ENCODE measurements around the gene OPCML.

The OPCML gene

DNA sequence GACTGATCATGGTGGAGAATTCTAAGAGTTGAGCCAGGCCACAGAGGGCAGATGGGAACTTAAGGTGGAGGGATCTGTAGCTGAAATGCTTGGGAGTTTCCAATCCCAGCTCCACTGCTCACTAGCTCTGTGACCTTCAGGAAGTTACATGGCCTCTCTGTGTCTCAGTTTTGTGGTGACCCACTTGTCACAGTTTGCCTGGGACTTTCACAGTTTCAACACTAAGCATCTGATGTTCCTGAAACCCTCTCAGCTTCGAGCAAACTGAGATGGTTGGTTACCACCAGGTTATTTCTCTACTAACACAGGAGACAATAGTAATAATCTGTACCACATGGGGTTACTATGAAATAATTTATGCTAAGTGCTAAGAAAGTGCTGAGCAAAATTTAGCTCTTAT lies 505.3 kb downstream of the OPCML start:
- no peak for DNase-seq (ENCODE audit: low read depth)

DNA sequence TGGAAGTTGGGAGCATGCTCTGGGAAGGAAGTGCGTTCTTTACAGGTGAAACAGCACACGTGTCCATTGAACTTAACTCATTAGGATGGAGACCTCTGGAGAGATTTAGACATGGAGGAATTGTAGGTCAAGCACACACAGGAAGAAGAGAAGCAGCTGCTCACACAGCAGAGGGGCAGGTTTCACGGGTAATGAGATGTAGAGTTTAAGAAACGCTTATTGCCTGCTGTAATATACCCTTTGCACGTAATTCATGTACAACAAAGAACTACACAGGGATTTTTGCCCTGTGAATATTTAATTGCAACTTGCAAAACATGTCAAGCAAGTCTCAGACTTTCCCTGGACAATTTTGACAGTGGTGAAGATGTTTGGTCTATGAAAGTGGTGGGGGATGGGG lies 508.0 kb downstream of the OPCML start:
- no peak for DNase-seq (ENCODE audit: low read depth)

DNA sequence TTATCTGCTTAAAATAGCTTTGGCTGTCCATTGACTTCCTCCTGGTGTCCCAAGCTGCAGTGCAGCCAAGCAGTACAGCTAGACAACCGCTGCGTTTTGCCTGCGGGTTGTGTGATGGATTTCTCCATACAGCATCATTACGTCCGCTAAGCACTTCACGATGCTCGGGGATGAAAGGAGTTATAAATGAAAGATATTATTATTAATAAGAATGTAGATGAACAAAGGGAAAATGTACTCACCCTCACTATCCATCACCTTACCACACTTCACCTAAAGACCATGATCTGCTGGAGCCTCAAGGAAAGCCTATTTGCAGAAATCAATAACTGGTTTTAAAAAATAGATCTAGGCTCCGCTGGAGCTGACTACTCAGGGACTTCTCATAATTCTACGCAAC lies 509.1 kb downstream of the OPCML start:
- no peak for DNase-seq (ENCODE audit: low read depth)

DNA sequence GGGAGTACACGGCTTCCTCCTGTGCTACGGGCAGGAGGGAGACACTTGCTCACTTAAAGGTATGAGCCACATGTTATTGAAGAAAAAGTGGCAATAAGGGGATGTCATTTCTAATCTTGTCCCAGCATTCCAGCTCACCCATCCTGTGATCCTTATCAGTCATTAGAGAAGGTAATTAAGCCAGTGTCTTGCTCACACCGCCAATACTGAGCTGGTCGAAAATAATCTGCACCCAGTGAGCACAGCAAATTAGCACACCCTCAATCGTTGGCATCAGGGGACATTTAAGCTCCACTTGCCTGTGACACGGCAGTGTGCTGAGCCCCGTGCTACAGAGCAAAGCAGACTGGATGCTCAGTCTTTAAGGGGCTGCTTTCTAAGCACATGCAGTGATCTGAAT lies 510.7 kb downstream of the OPCML start:
- DNase-seq (ENCODE audit: low read depth) = no peak

DNA sequence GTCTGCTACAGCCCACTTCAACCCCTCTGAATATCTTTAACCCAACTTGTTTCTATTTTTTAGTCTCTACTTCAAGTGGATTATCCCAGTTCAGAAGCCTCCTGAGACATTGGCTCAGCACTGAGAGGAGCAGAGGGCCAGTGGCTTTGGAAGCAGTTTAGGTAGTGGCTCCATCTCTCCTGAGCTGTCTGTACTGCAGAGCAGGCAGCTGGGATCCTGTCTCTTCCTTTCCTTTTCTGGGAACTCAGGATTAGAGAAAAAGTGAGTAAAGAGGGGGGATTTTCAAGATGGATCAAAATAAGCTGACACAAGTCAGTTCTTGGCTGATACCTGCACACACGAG lies 512.0 kb downstream of the OPCML start:
- DNase-seq (ENCODE audit: low read depth) = no peak

DNA sequence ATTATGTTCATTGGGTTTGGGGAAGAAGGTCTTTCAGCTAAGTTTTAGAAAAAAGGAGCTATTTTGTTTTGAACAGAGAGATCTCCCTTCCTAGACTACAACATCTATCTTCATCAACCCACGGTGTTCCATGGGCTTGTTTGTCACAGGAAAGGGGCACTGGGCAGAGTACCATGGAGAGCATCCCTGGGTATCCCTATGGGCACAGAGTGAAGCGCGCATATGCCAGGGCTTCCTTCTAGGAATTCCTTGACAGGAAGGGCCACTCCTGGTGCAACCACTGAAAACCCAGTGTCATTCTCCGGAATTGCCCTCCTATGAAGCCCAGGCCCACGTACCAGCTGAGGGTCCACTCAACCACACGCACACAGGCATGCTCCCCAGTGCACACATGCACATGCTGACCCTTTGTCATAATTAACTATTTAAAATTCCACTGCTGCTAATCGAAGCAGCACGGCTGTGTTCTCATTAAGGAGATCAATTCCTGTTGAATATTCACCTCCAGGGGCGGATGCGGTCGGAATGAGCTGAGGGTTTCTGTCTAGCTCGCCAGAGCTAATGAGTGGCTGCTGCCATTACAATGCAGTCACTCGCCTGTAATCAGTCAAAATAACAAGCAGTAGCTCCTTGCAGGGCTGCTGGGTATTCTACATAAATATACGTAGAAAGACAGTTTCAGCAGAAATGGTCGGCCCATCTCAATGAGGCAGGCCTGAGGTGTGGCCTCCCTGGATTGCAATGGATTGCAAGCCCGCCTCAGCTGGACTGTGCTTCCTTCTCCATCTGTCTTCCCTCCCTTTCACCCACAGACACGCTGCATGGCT lies 512.5 kb downstream of the OPCML start:
- no peak for DNase-seq (ENCODE audit: low read depth)

DNA sequence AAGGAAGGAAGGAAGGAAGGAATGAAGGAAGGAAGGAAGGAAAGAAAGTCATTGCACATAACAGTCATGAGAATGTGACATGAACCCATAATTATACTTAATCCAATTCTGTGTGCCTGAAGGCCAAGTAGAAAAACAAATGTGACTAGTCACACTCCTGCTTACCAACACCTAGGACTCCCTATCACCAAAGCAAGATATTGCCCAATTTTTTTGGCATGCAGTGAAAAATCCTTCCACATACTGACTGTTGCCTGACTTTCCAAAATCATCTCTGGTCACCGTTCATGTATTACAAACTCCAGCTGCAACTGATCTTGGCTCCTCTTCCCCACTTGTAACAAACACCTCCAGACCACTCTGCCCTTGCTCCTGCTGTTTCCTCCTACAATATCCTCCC lies 516.8 kb downstream of the OPCML start:
- DNase-seq (ENCODE audit: low read depth) = no peak

DNA sequence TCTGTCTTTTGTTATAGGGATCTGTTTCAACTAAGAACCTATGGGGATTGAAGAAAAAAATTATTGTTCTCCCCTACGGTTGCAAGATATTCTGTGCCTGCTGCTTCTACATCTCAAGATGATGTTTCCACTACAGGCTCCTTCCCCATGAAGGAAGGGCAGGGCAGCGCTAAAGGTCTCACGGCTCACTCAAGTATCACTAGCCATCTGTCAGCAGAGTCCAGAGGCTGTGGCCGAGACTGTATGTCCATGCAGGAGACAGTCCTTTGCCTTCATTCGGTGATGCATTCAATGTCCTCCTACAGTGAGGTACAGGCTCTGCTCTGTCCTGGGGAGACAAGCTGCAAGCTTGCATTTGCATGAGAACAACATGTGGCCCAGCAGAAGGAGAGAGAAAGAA lies 518.0 kb downstream of the OPCML start:
- DNase-seq (ENCODE audit: low read depth) = no peak

DNA sequence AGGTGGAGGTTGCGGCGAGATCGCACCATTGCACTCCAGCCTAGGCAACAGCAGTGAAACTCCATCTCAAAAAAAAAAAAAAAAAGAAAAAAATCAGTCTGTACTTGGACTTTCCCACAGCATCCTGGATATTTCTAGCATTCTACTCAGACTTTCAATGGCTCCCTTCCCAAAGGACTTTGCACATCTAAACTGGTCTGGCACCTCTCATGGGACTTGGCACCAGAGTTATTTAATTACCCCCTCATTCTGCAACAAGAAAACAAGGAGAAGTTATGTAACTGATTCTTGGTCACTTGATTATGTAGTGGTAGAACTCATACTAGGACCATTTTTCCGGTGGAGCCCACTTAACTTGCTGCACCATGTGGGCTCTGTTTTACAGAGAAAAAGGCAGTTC lies 519.5 kb downstream of the OPCML start:
- DNase-seq (ENCODE audit: low read depth) = no peak

DNA sequence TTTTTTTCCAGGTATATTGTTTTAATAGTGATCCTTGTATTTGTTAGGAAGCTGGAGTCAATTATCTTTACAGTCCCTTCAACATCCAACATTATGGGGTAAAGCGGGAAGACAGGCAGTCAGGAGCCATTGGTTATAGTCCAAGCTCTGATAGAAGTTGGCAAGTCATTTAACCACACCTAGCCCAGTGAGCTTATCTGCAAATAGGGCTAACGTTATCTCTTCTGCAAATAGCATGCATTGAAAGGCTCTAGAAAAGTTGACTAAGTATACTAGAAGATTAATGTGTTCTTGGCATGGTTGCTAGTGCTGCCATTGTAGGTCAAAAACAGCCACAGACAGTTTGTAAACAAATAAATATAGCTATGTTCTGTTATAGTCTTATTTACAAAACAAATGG lies 520.7 kb downstream of the OPCML start:
- no peak for DNase-seq (ENCODE audit: low read depth)

DNA sequence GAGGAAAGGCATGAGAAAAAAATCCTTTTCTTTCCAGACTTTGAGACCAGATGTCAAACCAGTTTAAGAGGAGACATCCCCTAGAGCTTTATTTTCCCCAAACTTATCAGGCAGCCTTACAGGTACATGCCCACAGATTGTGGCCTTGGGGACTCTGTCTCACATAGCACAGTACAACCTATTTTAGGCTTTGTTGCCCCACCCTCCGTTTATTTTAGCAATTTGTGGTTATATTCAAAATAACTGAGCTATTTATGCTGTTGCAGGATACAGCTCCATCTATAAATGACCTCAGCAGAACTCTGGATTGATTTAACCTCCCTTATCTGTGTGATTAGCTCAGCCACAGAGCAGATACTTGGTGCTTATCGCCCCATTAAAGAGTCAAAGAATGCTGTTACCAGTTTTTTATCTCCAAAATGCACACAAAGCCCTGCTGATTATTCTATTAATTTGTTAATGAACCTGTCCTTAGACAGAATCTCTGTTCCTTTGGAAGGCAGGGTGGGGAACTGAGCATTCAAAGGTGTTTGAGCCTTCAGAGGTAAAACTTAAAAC lies 525.2 kb downstream of the OPCML start:
- DNase-seq (ENCODE audit: low read depth) = no peak

DNA sequence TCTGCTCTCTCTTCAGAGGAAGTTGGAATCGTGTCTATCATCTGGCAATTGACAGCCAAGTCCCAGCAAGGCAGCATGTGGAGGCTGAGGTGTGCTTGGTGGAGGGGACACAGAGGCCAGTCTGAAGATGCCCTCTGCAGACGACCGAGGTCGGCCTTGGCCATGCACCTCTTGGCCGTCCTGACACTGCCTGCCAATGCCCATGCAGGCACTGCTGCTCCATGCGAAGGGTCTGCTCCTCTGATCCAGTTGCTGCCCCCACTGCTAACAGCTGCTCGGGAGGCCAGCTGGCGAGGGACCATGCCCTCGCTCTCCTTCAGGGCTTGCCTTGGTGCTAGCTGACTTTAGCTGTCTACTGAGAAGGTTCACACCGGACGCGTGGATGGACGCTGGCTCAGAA lies 527.9 kb downstream of the OPCML start:
- DNase-seq (ENCODE audit: low read depth) = no peak

DNA sequence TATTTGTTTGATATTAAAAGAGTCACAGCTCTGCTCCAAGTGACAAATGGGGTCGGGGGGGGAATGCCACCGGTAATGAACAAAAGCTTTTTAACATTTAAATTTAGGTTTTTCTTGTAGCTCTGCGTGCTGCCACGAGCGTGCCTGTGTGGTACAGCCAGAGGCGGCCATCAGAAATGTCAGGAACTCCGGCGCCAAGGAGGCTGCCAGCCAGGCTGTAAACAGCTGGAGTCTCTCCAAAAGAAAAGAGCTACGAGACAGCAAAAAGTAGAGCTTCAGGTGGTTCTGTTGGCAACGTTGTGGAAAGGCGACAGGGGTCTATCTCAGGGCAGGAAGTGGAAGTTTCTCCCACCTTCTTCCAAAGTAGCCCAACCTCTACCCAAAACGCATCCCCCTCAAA lies 532.8 kb downstream of the OPCML start:
- DNase-seq (ENCODE audit: low read depth) = no peak

DNA sequence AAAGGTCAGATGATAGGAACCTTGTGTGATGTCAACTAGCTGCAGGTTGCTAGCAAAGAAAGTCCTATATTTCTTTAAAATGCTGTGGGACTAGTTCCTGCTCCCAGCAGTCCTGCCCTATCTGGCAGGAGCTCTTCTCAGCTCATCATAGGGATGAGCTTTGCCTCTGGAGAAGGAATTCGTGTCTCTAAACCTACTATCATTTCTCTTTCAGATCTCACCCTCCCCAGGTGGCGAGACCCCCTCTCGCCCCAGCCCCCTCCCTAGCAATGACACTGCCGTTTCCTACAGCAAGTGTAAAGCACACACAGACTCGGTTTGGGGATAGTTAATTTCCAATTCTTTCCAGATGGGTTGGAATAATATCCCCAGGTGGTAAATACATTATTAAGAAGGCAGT lies 533.3 kb downstream of the OPCML start:
- no peak for DNase-seq (ENCODE audit: low read depth)

DNA sequence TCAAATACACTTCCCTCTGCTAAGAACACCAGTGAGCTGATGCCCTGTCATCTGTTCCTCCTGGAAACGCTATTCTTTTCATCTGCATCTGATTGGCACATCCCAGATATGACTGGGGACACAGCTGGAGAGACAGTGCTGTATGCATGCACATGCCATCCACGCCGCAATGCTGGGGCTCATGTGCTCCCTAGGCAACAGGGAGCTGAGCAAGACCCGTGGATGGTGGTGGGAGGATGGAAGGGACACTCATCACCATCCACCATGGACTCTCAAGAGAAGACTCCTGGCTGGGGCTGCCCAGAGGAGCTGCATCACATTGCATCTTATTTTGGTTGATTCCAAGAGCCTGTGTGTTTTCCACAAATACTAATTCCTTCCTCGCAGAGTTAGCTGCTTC lies 534.9 kb downstream of the OPCML start:
- DNase-seq (ENCODE audit: low read depth) = no peak

DNA sequence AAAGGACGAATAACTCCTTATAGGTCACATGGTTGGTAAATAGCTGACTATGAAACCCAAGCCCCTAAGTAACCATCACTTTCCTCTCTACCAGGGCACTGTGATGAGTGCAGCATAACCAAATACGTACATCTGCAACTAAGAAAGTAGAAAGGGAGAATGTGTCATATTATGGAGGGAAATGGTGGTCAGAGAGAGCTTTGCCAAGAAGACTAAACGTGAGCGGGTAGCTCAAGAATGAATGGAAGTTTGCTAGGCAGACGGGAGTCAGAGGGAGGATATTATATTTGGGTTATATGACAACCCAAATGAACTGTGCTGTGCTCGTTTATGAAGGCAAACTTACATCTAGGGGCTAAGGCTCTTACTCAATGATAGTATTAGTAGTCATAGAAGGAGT lies 537.3 kb downstream of the OPCML start:
- no peak for DNase-seq (ENCODE audit: low read depth)

DNA sequence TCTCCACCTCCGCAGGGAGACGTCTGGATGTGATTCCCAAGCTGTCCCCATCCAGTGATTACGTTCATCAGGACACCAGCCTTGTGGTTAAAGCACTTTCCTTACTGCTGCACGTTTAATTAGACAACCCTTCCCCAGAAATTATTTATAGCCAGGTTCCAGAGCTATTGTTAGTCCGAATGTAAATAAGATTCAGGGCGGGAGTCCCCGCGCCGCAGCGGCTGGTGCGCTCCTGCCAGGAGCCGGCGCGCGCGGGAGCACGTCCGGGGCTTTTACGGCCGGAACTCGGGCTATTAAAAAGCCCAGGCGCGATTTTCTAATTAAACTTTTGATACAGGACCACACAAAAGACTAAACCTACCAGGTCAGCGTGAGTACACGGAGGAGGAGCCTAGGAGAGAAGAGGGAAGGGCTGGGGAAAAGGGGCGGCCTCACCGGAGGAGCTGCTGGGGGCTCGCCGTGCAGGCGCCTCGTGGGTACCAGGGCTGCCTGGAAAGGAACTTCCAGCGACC lies 538.3 kb downstream of the OPCML start:
- DNase-seq (ENCODE audit: low read depth) = no peak

DNA sequence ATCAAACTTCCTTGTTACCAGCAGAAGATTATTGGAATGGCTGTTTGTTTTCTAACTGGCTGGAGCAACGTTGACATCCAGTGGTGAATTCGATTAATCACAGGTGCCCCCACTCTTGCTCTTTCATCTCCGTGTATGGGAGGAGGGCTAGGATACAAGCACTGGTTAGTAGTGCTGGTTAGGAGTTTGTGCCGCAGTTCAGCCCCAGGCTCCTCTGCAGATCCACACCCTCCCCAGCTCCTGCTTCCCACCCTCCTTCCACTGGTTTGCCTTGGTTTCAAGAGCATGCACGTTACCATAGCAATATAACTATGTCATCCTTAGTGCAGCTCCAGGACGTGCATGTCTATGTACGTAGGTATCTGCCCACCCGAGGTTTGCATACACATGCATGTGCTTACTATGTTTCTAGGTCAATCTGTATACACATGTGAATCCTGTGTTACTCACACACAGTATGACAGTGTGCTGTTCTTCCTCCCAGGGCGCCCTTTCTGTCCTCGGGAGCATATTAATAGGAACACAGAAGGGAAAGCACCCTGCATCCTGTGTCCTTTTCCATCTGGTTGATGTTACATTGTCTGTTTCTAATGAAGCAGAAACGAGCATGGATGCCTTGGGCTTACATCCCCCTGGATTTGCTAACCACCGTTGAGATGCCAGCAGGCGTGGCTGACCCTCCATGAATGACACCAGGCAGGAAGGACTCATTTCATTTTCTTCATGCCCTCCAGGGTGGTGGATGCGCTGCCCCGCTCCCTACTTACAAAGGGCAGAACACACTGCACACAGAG lies 539.3 kb downstream of the OPCML start:
- no peak for DNase-seq (ENCODE audit: low read depth)

DNA sequence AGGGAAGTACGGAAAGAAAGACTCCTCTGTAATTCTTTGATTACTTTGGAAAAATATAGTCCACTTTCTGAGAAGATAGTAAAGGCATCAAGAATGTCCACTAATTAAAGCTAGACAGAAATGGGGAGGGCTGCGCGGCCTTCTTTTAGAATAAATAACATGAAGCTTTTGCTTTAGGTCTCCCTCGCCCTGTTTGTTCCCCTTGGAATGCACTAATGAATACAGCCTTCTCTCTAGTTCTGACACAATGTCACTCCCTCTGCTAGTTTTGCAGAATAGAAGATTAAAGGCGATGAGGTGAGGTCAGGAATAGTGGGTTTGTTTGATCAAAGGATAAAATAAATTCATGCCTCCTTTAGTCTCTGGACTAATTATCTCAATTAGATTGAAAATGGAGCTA lies 543.9 kb downstream of the OPCML start:
- no peak for DNase-seq (ENCODE audit: low read depth)

DNA sequence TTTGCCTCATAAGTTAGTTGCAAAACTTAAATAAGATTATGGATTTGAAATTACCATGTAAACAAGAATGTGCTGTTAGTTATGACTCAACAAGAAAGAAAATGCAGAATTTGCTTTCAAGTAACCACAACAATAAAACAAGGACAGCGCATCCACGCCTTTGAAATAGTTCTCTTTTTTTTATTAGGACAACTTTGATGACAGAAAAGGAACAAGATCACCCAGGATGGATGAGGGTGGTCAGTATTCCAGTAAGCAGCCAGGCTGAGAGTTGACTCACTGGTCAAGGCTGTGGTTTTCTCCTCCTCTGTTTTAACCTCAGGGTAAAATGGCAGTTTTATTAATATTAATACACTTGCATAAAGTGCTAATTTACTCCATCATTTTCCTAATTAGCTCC lies 544.4 kb downstream of the OPCML start:
- DNase-seq (ENCODE audit: low read depth) = no peak

DNA sequence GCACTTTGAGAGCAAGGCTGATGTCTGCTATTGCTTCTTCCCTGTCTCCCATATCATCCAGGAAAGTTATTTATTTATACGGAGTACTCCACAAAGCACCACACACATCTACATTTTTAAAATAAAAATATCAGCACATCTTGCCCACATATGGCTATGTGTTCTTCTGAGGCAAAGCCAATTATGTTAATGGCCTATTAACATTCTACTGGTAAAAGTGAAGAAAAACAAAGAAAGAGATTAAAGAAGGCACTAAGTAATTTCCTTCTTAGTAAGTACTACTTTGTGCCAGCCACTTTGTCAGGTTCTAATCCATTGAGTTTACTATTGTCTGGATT lies 548.7 kb downstream of the OPCML start:
- no peak for DNase-seq (ENCODE audit: low read depth)

DNA sequence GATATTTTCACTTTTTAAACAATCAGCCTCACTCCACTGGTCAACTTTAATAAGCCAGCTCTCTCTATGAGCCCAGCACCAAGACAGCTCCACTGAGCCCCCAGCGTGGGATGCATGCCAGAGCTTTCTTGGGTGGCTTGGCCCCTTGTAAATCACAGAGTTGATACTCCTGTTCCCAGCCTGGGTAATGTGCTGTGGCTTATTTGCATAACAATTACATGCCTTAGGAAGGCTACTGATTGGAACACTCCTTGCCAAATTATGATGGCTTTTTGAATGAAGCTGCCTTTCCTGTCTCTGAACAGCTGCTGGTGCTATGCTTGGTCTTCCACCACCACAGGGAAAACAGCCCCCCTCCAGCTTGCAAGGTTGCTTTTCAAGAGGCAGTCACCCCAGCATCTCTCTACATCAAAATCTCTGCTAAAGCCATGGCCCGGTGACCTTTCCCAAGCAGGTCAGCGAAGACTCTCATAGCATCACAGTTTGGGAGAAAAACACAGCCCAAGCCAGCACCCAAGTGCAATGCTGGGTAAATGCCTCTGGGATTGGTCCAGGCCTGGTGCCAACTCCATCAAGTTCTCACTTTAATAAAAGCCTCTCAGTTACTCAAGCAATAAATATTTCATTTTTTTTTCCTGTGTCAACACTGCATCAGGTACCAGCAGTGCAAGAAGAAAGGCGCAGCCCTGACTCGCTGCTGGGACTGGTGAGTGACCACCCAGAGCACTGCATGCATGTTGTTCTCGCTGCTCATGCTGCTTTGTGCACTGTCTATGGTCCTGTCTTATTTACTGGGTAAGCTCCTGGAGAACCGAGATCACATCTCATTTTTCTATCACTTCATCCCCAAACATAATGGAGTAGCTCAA lies 549.3 kb downstream of the OPCML start:
- no peak for DNase-seq (ENCODE audit: low read depth)

Data from iris pigment epithelial cell (primary cell).